ENCODE results near the gene ZNF346. TPM values are rescaled to one million over a fixed set of nuclear protein-coding genes. Genes with fewer than 3 reads are reported as not detected.

The ZNF346 gene
- total RNA-seq, 1 donor from 2014 or later, result 15.5 TPM

DNA sequence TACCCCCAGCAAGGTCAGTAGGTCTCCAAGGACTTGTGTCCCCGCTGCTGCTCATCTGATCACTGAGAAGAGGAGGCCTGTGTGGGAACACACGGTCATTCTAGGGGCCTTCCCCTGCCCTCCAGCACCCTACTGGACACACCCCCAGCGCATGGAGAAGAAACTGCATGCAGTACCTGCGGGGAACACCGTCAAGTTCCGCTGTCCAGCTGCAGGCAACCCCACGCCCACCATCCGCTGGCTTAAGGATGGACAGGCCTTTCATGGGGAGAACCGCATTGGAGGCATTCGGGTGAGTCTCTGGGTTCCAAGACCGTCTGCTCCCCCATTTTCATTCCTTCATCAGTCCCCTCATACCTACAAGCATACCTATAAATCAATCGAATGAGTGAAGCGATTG lies 68.3 kb downstream of the ZNF346 start:
- DNase-seq (ENCODE audit: low read depth), result no peak
- TF ChIP-seq, protein P1, sequence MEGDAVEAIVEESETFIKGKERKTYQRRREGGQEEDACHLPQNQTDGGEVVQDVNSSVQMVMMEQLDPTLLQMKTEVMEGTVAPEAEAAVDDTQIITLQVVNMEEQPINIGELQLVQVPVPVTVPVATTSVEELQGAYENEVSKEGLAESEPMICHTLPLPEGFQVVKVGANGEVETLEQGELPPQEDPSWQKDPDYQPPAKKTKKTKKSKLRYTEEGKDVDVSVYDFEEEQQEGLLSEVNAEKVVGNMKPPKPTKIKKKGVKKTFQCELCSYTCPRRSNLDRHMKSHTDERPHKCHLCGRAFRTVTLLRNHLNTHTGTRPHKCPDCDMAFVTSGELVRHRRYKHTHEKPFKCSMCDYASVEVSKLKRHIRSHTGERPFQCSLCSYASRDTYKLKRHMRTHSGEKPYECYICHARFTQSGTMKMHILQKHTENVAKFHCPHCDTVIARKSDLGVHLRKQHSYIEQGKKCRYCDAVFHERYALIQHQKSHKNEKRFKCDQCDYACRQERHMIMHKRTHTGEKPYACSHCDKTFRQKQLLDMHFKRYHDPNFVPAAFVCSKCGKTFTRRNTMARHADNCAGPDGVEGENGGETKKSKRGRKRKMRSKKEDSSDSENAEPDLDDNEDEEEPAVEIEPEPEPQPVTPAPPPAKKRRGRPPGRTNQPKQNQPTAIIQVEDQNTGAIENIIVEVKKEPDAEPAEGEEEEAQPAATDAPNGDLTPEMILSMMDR (IDR thresholded peaks at IDR 0.05; ENCODE audit: insufficient read depth, low read length, poor library complexity, severe bottlenecking), result no peak
- no peaks in the 10 kb centered on the region for H3K36me3 ChIP-seq (ENCODE audit: control insufficient read depth, insufficient read depth, low read length)
- H3K4me3 ChIP-seq (ENCODE audit: low read depth, low read length), result no peak overlapping the region
- H3K27me3 ChIP-seq (ENCODE audit: control insufficient read depth, insufficient read depth, low read length), result no peaks in the 10 kb centered on the region

DNA sequence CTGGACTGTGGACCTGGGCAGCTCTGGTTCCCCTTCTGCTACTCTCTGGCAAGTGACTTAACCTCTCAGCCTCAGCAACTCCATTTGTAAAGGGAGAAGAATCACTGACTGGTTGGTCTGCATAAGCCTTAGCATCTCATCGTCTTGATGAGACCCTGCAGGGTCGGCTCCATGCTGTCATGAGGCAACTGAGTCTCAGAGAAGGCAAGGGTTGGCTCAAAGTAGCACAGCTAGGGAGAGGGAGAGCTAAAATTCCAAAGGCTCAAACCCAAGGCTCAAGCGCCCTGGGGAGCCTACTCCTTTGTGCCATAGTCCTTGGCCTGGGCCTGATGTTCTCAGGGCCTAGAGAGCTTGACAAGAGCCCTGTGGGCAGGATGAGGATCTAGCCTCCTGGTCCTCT lies 68.7 kb downstream of the ZNF346 start:
- TF ChIP-seq, protein P1 (IDR thresholded peaks at IDR 0.05; ENCODE audit: insufficient read depth, low read length, poor library complexity, severe bottlenecking), result no peak
- Histone ChIP-seq H3K4me3 (ENCODE audit: low read depth, low read length) (no peak overlapping the region), H3K27me3 (ENCODE audit: control insufficient read depth, insufficient read depth, low read length) (no peaks in the 10 kb centered on the region), H3K36me3 (ENCODE audit: control insufficient read depth, insufficient read depth, low read length) (no peaks in the 10 kb centered on the region)
- DNase-seq (ENCODE audit: low read depth), result no peak

DNA sequence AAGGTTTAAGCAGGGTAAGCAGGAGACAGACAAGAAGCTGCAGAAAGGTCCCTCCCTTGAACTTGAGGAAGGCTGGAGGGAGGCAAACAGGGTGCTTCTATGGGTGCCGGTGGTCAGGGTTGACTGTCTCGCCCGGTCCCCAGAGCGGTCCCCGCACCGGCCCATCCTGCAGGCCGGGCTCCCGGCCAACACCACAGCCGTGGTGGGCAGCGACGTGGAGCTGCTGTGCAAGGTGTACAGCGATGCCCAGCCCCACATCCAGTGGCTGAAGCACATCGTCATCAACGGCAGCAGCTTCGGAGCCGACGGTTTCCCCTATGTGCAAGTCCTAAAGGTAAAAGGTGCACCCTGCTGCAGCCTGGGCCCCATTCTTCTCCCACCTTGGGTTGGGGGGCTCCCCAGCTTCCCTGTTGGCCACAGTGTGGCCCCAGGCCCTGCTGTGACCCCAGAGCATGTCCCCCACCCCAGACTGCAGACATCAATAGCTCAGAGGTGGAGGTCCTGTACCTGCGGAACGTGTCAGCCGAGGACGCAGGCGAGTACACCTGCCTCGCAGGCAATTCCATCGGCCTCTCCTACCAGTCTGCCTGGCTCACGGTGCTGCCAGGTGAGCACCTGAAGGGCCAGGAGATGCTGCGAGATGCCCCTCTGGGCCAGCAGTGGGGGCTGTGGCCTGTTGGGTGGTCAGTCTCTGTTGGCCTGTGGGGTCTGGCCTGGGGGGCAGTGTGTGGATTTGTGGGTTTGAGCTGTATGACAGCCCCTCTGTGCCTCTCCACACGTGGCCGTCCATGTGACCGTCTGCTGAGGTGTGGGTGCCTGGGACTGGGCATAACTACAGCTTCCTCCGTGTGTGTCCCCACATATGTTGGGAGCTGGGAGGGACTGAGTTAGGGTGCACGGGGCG lies 69.9 kb downstream of the ZNF346 start:
- no peak overlapping the region for H3K4me3 ChIP-seq (ENCODE audit: low read depth, low read length)
- H3K36me3 ChIP-seq (ENCODE audit: control insufficient read depth, insufficient read depth, low read length), result no peaks in the 10 kb centered on the region
- H3K27me3 ChIP-seq (ENCODE audit: control insufficient read depth, insufficient read depth, low read length), result no peaks in the 10 kb centered on the region
- TF ChIP-seq, protein P1 (IDR thresholded peaks at IDR 0.05; ENCODE audit: insufficient read depth, low read length, poor library complexity, severe bottlenecking), result no peak
- no peak for DNase-seq (ENCODE audit: low read depth)

DNA sequence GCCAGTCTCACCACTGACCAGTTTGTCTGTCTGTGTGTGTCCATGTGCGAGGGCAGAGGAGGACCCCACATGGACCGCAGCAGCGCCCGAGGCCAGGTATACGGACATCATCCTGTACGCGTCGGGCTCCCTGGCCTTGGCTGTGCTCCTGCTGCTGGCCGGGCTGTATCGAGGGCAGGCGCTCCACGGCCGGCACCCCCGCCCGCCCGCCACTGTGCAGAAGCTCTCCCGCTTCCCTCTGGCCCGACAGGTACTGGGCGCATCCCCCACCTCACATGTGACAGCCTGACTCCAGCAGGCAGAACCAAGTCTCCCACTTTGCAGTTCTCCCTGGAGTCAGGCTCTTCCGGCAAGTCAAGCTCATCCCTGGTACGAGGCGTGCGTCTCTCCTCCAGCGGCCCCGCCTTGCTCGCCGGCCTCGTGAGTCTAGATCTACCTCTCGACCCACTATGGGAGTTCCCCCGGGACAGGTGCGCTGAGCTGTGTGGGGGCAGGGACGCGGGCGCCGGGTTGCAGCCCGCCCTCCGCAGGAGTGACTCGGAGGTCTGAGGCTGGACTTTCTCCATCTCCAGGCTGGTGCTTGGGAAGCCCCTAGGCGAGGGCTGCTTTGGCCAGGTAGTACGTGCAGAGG lies 70.7 kb downstream of the ZNF346 start:
- Histone ChIP-seq H3K36me3 (ENCODE audit: control insufficient read depth, insufficient read depth, low read length) (no peaks in the 10 kb centered on the region), H3K27me3 (ENCODE audit: control insufficient read depth, insufficient read depth, low read length) (no peaks in the 10 kb centered on the region), H3K4me3 (ENCODE audit: low read depth, low read length) (no peak overlapping the region)
- DNase-seq (ENCODE audit: low read depth), result no peak
- TF ChIP-seq, protein P1 (IDR thresholded peaks at IDR 0.05; ENCODE audit: insufficient read depth, low read length, poor library complexity, severe bottlenecking), result no peak

DNA sequence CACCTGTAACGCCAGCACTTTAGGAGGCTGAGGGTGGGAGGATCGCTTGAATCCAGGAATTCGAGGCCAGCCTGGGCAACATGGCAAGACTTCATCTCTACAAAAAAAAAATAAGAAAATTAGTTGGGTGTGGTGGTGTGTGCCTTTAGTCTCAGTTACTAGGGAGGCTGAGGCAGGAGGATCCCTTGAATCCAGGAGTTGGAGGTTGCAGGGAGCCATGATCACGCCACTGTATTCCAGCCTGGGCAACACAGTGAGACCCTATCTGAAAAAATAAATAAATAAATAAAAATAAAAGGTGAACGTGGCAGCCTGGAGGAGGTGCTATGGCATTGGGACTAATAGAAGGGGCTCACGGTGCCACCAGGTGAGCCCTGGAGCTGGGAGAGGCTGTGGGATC lies 71.3 kb downstream of the ZNF346 start:
- DNase-seq (ENCODE audit: low read depth), result no peak
- Histone ChIP-seq H3K27me3 (ENCODE audit: control insufficient read depth, insufficient read depth, low read length) (no peaks in the 10 kb centered on the region), H3K36me3 (ENCODE audit: control insufficient read depth, insufficient read depth, low read length) (no peaks in the 10 kb centered on the region), H3K4me3 (ENCODE audit: low read depth, low read length) (no peak overlapping the region)
- TF ChIP-seq, protein P1 (IDR thresholded peaks at IDR 0.05; ENCODE audit: insufficient read depth, low read length, poor library complexity, severe bottlenecking), result no peak
